HTERT RPE-1 (cell line): ENCODE results near the gene RAC2.

ENCODE experiments used
- in situ Hi-C: fragments of 300-500 bp; cut with MboI; formaldehyde crosslinking; loops from 4 replicates; pipeline ENCODE4 v1.14.3; 2020; ENCODE audit warnings: low sequenced_read_pairs

Gene RAC2

GRCh38 chr22:37276776-37277175, 32.7 kb upstream of the RAC2 start:
- in situ Hi-C loops: no loop called here

- in situ Hi-C loops: no loop called here
Measured at GRCh38 chr22:37275622-37276021, 31.6 kb upstream of the RAC2 start.

GRCh38 chr22:37275134-37275533, 31.1 kb upstream of the RAC2 start:
- in situ Hi-C loops: no loop called here

- in situ Hi-C loops: no loop called here
Measured at GRCh38 chr22:37274380-37274862, 30.4 kb upstream of the RAC2 start.

GRCh38 chr22:37273846-37274225, 29.8 kb upstream of the RAC2 start:
- in situ Hi-C loops: no loop called here

DNA sequence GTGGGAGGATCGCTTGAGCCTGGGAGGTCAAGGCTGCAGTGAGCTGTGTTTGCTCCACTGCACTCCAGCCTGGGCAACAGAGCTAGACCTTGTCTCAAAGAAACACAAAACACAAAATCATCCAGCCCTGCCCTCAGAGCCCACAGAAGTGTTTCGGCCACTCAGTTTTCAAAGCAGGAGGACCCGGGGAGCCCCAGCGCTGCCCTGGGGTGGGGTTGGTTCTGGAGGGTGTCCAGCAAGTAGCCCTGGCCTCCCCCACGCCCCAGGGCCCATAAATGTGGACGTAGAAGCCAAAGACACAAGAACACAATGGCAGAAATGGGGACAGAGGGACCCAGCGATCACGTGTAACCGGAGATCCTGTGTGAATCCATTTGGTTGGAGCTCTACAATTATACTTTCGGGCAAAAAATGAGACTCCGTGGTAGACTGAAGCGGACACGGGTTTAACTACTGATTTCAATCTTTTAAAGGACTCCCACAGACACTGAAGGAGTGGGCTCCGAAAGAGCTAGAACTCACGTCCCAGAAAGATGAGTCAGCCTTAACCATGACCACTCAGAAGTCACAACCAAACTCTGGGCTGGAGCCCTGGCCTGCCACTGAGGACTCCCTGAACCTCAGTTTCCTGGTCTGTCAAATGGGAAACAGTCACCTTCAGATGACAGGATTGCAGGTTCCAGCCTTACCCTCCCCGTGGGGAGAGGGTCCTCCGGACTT, 29.2 kb upstream of the RAC2 start:
- in situ Hi-C loops: no loop called here

- in situ Hi-C loops: no loop called here
Measured at GRCh38 chr22:37270928-37271650, 27.0 kb upstream of the RAC2 start.

GRCh38 chr22:37269936-37270678, 26.0 kb upstream of the RAC2 start:
- in situ Hi-C loops: no loop called here

DNA sequence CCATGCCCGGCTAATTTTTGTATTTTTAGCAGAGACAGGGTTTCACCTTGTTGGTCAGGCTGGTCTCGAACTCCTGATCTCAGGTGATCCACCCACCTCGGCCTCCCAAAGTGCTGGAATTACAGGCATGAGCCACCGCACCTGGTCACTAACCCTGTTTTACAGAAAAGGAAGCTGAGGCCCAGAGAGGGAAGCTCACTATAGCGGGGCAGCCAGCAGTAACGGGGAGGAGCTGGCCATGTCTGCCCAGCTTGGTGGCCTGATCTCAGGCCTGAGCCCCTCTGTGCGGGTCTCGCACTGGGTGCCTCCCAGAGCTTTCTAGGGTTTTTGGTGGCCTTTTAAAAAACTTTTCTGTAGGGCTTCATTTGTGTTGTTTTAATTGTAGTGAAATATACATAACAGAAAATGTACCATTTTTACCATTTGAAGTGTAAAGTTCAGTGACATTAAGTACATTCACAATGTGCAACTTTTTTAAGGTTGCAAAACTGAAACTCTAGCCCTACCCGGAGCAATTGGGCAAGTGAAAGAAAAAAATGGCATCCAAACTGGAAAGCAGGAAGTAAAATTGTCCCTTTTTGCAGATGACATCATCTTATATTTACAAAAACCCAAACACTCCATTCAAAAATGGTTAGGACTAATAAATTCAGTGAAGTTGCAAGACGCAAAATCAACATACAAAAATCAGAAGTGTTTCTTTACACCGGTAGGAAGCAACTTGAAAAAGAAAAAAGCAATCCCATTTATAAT, 23.8 kb upstream of the RAC2 start:
- in situ Hi-C loops: no loop called here

DNA sequence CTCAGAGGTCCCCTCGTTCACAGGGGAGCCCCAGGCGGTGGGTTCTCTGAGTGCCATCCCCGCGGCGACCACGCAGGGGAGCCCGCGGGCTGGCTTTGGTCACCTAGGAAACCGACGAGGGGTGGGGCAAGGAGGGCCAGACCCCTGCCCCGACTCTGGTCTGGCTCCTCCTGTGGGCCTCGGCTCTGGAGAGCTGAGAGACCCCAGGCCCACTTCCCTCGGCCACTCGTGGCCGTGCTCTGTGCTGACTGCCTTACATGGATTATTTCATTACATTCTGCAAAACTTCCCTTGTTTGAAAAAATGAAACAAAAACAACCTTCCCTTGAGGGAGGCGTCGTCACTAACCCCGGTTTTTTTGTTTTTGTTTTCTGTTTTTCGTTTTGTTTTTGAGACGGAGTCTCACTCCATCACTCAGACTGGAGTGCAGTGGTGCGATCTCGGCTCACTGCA, 23.1 kb upstream of the RAC2 start:
- in situ Hi-C loops: no loop called here

DNA sequence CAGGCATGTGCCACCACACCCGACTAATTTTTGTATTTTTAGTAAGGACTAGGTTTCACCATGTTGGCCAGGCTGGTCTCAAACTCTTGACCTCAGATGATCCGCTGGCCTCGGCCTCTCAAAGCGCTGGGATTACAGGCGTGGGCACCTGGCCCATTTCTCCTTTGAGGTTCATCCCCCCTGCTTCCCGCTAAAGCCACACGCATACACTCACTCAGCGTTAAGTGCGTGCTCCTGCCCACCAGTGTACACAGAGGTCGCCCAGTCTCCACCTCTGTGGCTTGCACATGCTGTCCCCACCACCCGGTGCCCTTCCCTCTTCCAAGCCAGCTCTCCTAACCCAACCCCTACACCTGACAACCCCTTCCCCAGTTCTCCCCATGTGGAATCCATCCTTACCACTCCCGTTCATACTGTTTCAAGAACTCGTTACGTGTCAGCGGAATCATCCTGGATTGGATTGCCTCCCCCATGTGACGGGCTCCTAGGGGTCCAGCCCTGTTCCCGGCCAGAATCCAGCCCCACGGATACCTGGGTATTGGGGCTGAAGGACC, 22.6 kb upstream of the RAC2 start:
- in situ Hi-C loops: no loop called here

GRCh38 chr22:37263966-37264887, 20.2 kb upstream of the RAC2 start:
- in situ Hi-C loops: no loop called here

GRCh38 chr22:37262346-37262745, 18.3 kb upstream of the RAC2 start:
- in situ Hi-C loops: no loop called here

DNA sequence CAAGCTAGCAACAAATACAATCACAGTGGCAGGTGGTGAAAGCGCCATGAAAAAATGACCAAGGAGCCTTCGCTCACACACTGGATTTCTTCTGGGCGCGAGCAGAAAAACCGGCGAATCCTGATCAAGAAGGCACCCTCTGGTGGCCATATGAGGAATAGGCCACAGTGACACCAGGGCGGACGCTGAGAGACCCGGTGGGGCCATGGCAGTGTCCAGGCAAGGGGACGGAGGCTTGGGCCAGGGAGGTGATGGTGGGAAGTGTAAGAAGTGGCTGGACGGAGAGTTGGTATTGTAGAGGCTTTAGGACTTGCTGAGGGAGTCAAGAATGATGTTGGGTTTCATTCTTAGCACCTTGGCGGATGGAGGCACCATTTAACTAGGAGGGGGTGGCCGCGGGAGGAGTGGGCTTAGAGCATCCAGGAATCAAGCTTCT, 16.9 kb upstream of the RAC2 start:
- in situ Hi-C loops: no loop called here

- in situ Hi-C loops: no loop called here
Measured at GRCh38 chr22:37260155-37260795, 16.2 kb upstream of the RAC2 start.

DNA sequence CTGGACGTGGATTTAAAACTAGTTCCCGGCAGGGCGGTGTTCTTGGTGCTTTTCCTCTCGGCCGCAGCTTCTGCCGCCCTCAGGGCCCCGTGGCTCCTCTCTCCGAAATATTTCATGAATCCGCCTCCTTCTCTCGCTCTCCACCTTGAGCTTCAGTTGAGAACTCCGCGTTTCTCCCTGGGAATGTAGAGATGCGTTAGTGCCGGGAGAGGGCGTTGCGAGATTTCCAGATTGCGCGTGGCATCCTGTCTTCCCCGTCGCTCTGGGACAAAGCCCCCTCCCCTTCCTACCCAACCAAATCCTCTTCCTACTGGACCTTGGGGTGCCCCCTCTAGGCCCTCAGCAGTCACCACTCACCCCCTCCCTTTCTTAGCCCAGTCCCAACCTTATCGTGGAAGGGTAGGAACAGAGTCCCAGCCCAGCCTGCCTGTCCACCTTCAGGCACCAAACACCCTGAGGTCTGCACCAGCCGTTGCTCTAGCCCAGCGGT, 15.5 kb upstream of the RAC2 start:
- in situ Hi-C loops: no loop called here

DNA sequence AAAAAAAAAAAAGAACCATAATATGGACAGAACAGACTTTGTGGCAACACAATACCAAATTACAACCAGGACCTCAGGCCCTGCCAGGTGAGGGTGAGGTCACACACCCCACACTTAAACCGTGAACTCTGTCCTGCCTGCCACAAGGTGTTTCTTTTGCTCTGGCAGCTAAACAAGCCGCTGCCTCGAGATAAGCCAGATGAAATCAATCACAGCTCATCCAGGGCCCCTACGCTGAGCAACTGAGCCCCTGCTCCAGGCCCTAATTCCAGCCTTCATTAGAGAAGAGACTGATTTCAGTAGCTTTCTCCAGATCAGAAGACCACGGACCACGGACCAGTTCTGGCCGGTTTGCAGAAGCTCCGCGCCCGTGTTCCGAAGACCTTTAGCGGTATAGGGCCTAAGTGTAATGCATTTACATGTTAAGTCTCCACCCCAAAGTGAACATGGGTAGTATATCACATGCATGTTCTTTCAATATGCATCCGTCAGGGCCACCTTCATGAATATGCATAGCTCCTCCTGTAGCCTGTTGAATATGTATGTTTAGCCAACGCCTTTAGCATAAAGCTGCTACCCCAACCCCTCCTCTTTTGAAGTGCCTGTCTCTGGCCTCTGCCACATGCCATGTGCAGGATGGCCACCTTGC, 14.8 kb upstream of the RAC2 start:
- in situ Hi-C loops: no loop called here

DNA sequence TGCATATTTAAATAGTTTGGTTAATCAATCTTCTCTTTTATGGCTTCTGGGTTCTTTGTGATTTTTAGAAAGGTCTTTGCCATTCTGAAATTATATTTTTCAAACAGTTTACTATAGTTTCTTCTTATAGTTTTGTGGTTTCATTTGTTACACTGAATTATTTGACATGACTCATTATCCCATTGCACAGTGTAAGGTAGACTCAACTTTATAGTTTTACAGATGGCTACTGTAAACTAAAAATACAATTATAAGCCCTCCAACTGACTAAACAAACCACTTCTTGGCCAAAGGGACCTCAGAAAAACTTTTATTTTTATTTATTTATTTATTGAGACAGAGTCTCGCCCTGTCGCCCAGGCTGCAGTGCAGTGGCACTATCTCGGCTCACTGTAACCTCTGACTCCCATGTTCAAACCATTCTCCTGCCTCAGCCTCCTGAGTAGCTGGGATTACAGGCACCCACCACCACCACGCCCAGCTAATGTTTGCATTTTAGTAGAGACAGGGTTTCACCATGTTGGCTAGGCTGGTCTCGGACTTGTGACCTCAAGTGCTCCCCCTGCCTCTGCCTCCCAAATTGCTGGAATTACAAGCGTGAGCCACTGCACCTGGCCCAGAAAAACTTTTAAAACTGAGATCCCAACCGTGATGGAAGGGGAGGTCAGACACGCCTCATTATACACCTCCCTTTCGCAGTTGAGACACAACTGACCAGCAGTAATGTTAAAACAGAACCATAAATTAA, 14.1 kb upstream of the RAC2 start:
- in situ Hi-C loops: no loop called here
